HG03575 (cell line): ENCODE data around the gene BCLAF3.

Source experiments
- ATAC-seq: cut with Tn5 transposase; IDR thresholded peaks from one replicate; pipeline ENCODE4 v1.9.1; 2021; ENCODE audit not compliant: unreplicated experiment, insufficient number of reproducible peaks, low FRiP score; ENCODE audit errors: extremely low read depth

Gene BCLAF3

DNA sequence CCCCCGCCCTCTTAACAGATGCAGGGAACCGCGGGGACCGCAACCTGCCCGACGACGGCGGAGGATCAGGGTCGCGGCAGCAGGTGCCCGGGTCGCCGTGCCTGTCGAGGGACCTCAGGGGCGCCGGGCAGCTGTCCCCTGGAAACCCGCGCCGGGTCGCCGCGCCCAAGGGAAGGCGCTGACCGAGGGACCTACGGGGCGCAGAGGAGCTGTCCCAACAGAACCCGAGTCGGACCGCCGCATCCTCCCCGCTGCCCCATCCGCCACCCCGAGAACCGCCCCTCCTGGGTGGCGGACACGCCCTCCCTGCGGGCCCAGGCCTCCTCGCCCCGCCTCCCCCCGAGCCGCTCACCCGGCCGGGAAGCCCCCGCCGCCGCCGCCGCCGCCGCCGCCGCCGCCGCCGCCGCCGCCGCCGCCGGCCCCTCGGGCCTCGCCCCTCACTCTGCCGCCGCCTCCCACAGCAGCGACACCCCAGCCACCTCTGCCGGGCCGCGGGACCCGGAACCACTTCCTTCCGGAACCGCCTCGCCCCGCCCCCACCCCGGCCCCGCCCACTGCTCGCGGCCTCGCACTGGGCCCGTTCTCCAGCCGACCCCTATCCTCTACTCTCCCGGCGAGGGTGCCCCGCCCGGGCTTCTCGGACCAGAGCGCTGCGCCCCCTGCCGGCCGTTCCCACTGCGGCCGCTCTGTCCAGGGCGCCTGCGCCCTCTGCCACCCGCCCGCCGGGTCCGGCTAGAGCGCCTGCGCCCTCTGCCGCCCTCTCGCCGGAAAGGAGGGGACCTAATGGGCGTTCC, at the start of gene BCLAF3:
Gene BCLAF3 (minus strand): TSS at position 506 of the 794 bp plus-strand sequence. CDS start 20,797 bp downstream, outside the sequence.
- peak; percentile 61 for ATAC-seq

DNA sequence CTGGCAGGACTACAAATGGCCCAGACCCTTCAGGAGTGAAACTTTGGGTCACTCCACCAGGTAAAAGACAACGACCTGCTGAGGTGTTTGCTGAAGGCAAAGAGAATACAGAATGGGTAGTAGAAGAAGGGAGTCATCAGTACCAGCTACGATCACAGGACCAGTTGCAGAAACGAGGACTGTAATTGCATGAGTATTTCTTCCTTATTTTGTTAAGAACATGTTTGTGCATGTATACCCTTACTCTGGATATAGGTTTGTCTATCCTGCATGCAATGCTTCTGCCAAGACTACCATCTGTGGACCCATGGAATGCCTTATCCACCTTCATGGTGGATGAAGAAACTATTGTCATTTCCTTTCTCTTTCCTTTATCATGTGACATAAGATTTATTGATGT, 48.1 kb upstream of the BCLAF3 start:
- no peak for ATAC-seq

DNA sequence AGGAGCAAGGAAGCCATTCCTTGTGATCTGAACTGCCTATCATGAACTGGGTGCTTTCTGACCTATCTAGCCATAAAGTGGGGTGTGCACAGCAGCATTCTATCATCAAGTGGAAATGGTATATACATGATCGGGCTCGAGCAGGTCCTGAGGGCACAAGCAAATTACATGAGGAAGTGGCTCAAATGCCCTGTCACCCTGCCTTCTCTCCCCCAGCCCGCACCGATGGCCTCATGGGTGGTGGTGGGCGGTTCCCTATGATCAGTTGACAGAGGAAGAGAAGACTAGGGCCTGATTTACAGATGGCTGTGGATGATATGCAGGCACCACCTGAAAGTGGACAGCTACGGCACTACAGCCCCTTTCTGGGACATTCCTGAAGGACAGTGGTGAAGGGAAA, 46.3 kb upstream of the BCLAF3 start:
- ATAC-seq: no peak

DNA sequence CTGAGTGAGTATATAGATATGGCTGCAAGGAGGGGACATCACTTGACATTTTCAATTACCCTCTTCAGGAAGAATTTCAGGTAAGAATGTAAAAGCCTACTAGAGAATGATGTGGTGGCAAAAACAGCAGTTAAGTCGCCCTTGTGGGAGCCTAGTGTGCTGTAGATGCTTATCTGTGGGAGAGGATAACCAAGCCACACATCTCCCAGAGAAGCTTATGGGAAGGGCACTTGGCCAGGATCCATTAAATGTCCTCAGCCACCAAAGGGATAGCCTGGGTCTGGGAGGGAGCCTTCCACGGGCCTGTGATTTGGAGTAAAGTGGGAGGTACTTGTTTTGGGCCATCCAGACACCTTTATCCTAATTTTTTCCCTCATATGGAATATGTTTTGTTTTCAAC, 41.3 kb upstream of the BCLAF3 start:
- ATAC-seq: no peak

DNA sequence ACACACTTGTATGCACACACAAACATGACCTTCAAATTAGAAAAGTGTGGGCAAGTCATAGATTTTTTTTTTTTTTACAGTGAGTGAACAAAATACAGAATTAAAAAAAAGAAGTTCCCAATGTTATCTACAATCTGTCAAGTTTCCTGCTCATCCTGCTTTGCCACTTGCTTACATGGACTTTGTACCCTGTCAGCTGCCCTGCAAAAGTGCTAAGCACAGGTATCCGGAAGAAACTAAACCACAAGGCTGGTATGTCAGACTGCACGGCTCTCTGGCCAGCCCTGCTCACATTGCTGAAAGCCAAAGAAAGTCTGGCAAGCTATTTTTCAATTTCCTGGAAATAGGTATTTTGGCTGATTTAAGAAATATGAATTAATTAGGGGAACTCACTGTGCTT, 38.9 kb upstream of the BCLAF3 start:
- ATAC-seq: no peak

DNA sequence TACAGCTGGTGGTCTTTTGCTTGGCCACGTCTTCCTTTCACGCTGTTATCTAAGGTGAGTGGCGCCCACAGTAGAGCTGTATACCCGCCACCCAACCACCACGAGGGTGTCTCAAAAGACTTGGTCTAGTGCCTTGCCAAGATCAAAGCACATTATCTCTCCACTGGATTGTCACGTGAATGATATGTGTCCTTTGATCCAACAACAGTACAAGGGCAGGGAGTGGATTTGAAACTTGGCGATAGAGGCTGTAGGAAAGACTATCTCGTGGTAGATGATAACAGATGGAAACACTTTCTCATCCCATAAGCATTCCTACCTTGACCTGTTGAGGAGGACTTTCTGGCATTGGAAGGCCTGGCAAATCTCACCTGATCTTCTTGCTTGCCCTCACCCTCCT, 37.7 kb upstream of the BCLAF3 start:
- ATAC-seq: no peak

DNA sequence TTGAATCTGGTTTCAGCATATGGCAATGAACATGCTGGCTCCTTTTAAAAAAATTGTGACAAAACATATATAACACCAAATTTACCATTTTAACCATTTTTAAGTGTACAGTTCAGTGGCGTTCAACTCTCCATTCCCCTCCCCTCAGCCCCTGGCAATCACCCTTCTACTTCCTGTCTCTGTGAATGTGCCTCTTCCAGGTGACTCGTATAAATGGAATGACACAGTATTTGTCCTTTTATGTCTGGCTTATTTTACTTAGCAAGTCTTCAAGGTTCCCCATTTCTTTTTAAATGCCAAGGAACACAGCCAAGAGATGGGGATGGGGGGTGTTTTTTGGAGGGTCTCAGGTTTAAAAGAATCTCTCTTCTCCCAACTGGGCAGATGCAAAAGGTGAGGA, 35.4 kb upstream of the BCLAF3 start:
- no peak for ATAC-seq

DNA sequence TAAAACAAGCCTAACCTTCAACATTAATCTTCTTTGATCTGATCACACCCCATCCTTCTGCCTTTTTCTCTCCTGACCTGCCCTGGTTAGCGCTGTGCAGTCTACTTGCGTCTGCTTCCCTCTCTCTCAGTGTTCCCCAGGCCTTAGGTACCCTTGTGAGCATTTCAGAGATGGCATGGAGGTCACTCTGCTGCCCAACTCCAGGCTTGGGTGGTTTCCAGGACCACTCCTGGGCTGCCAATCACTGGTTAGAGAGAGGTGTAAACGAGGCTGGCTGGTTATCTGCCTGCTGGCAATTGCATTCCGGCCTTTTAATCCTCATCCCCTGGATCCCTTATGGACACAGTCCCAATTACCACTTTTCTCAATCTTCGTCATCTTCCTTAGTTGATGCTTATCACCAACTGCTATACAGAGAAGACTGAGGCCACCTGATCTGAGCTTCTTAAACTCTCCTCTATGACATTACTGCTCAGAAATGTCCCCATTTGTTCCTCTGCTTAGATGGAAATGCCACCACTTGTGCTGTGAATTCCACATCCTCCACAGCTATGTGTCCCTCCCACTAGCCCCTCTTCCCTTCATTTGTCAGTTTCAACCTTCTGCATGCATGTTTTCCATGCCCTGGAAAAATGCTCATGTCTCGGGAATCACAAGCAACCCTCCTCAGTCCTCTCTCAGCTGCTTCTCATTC, 29.0 kb upstream of the BCLAF3 start:
- no peak for ATAC-seq

DNA sequence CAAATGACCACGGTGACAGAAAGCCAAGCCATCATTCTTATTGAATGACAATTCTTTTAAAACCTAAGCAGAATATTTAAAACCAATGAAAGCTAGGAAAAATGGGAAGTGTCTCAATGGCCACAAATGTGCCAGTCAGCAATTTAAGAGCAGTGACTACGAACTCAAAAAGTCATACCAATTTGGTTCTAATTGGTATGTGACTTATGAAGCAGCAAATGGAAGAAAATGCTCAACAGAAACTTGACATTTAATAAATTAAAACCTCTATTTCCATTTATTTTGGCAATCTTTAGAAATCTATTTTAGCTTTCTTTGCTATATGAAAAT, 25.7 kb upstream of the BCLAF3 start:
- ATAC-seq: no peak

DNA sequence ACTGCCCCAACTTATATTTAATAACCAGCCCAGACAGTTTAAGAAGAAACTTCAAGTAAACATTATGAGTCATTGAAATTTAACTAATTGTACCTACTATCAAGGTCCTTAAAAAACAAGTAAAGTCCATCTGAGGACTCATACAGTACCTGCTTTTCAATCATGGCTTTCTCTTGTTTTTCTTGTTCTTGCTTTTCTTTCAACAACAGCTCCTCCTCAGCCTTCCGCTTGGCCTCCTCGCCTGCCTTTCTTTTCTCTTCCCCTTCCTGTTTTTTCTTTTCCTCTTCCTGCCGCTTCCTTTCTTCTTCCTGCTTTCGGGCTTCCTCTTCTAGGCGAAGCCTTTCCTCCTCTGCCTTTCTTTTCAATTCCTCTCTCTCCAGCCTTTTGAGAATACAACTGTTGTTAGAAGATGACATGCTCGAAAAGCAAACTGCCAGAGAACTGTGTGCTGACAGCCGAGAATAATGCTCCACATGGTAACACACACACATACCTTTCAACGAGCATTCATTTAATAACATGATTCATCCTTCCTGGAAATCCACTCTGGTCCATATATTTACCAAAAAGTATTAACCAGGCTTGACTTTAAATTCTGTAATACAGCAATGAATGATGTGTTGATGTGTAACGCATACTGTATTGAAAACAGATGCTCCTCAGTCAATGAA, 25.2 kb upstream of the BCLAF3 start:
- no peak for ATAC-seq

DNA sequence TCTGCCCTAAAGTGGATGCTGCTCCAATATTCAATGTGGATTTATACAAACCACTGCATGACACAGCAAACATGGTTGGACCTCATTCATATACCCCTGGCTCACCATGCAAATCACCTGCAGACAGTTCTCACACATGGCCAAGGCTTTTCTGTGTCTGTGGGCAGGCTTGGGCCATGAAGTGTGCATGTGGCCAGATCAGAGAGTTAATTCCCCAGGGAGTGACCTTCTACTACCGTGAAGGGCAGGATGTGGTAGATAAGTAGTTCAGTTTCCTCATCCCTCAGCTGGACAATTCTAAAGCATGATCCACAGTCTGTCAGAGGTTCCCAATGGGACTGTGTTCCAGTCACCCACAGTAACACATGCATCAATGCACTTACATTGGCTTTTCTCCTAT, 24.6 kb upstream of the BCLAF3 start:
- no peak for ATAC-seq

DNA sequence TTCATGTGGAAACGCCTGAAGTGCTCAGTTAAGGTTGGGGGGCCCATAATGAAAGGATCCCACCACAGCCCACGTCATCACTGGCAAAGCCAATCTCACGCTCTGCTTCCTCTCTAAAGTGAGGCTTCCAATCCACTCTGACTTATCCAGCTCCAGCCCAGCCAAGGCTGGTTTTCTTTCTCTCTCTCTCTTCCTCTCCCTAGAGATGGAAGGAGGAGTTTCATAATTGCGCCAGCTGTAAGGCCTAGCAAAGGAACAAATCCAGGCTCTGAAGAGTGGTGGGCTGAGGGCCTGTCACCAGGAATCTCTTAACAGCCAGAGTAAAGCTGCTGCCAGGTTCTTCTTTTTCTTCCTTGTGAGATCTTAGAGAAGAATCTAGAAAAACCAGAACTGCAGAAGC, 20.7 kb upstream of the BCLAF3 start:
- ATAC-seq: no peak

DNA sequence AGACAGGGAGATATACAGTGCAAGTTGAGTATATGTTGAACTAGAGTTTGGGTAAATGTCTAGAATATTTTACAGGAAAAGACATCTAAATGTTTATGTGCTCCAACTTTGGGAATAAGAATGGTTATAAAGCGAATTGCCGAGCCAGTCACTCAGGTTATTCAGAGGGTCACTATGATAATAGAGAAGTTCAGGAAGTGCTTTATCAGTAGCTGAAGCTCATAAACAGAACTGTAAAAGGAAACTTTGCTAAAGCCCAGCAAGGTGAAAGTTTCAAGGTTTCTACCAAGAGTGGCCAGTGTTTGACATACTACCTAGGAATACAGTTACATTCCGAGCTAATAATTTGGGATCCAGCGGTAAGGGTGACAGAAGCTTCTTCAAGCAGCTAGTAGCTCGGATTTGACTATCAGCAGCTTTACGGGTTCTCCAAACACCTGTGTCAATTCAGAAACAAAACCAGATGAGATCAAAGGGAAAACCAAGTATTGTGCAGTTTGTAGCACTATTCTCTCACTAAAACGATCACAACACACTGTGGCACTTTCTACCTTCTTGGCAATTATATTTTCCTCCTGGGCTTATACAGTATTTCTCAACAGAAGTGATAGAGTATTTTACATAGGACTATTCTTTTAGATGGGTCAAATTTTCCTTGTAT, 17.2 kb upstream of the BCLAF3 start:
- ATAC-seq: no peak

DNA sequence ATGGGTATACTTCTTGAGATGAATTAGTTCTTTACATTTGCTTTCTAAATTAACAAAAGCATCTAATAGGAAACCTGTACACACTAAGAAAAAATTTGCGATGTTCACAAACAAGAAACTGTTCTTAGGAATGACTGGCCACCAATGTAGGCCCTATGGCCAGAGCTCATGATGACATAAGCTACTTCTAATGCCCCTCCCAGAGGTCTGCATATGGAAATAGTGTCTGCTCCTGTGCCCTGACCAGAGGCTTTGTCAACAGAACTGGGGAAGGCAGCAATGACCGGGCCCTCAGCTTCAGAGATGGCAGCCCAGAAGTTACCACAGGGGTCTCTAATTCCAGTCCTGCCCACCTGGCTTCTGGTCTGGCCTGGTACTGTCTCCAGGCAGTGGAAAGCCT, 15.0 kb upstream of the BCLAF3 start:
- ATAC-seq: no peak

DNA sequence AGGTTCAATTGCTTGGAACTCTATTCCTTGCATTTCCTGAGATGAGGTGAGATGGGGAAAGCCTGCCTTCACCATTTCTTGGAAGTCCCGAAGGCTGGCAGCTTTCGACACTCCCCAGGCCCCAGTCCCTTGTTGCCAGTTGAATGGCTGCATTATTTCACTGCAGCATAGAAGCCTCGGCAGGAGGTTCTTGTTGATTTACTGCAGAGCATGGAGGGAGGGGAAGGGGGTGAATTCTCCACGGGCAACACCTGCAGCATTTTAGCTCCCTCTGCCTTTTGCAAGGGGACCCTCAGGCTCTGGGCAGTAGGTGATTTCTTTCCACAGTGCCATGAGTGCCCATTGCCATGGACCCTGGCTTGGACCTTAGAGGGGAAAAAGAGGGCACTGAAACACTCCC, 10.7 kb upstream of the BCLAF3 start:
- no peak for ATAC-seq

DNA sequence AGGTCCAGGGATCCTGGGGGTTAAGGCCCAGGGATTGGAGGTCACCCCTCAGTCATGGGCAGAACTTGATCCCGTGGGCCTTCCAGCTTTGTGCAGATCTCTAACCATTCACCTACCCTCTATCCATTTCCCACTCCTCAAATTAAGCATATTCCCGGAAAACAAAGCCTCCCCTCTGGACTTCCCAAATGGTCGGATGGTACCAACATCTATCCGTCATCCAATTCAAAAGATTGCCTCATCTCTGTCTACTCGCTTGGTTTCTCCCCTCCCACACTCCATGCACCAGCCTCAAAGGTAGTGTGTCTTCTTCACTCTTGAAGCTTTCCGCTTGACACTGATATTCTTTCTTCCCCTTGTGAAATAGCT, 473 bp upstream of the BCLAF3 start:
- ATAC-seq: no peak

DNA sequence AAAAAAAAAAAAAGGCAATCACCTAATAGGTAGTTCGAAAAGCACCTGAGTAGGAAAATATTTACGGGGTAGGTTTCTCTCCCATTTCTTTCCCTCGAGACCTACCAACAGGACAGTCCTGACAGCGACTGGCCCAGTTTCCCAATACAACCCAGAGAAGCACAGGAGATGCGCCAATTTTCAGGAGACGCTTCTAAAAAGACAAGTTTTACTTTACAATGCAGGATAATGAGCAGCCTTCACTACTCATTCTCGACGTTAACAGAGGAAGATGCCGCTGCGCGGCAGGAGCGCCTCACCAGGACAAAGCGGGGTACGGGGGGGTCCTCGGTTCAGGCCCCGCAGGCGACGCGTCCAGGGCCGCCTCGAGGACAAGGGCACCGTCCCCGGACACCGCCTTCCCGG, 708 bp downstream of the BCLAF3 start:
- no peak for ATAC-seq

DNA sequence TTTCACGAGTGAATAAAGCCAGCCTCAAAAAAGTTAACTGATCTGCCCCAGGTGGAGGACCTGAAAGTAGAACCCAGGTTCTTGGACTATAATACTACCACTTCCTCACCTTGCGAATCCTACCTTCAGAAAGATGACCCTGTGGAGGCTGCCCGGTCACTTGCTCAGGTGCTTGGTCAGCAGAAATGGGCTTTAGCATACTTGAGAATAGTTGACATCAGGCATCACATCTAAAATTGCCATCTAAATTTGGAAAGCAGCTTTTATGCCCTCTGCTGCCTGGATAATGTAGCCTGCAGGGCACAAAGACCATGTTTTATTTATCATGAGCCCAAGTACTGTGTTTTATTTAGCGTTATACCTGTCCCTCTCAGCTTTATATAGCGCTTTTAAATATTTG, 3.0 kb downstream of the BCLAF3 start:
- ATAC-seq: no peak

DNA sequence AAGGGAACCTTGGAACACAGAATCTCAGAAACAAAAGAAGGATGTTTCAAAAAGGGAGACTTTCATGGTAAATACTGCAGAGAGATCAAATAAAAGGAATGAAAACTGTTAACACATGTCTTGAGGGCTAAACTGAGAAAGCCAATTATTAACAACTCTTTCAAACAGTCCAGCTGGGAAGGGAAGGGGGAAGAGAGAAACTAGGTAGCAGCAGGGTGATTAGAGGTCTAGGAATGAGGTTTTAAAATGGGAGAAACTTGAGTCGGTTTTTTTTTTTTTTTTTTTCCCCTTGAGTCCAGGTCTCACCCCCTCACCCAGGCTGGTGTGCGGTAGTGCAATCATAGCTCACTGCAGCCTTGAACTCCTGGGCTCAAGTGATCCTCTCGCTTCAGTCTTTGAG, 4.3 kb downstream of the BCLAF3 start:
- ATAC-seq: no peak

DNA sequence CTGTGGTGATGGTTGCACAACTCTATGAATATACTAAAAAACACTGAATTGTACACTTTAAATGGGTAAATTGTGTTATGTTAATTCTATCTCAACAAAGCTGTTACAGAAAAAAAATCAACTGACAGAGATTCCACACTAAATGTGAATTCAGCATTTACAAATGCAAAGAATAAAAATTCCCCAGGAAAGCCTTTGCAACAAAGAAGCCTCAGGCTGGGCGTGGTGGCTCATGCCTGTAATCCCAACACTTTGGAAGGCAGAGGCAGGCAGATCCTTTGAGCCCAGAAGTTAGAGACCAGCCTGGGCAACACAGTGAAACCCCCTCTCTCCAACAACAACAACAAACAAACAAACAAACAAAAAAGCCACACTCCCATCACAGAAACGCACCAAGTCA, 8.9 kb downstream of the BCLAF3 start:
- ATAC-seq: no peak
